ENCODE data around the gene PKN2.
A peak's percentile ranks its signal among the peaks of the same experiment; 100 is the strongest.

Gene PKN2

GRCh38 chr1:88683541-88684481 is at the start of gene PKN2:
TSS of gene PKN2 (plus strand) at chr1:88684273. CDS start at chr1:88684581, 308 bp downstream.
- DNase-seq (ENCODE audit: low read depth), result peak; percentile 98

DNA sequence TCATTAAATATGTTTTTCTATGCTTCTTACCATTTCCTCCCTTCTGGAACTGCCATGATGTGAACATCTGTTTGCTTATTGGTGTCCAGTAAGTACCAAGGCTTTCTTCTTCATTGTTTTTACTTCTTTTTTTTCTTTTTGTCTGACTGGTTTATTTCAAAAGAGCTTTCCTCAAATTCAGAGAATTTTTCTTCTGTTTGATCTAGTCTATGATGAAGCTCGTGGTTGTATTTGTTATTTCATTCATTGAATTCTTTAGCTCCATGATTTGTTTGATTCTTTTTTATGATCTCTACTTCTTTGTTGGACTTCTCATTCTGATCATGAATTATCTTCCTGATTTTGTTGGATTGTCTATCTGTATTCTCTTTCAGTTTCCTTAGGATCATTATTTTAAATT is 49.5 kb upstream of the PKN2 start:
- DNase-seq (ENCODE audit: low read depth), result no peak

GRCh38 chr1:88640060-88640459 is 44.0 kb upstream of the PKN2 start:
- no peak for DNase-seq (ENCODE audit: low read depth)

DNA sequence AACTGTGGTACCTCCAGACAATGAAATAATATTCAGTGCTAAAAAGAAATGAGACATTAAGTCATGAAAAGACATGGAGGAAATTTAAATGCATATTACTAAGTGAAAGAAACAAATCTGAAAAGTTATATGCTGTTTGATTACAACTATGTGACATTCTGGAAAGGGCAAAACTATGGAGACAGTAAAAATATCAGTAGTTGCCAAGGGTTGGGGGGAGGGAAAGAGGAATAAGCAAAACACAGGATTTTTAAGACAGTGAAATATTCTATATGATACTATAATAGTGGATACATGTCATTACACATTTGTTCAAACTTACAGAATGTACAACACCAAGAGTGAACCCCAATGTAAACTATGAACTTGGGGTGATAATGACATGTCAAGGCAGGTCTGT is 38.2 kb upstream of the PKN2 start:
- DNase-seq (ENCODE audit: low read depth), result no peak

GRCh38 chr1:88646476-88647248 is 37.4 kb upstream of the PKN2 start:
- no peak for DNase-seq (ENCODE audit: low read depth)

GRCh38 chr1:88647249-88647645 is 36.8 kb upstream of the PKN2 start:
- DNase-seq (ENCODE audit: low read depth), result no peak

DNA sequence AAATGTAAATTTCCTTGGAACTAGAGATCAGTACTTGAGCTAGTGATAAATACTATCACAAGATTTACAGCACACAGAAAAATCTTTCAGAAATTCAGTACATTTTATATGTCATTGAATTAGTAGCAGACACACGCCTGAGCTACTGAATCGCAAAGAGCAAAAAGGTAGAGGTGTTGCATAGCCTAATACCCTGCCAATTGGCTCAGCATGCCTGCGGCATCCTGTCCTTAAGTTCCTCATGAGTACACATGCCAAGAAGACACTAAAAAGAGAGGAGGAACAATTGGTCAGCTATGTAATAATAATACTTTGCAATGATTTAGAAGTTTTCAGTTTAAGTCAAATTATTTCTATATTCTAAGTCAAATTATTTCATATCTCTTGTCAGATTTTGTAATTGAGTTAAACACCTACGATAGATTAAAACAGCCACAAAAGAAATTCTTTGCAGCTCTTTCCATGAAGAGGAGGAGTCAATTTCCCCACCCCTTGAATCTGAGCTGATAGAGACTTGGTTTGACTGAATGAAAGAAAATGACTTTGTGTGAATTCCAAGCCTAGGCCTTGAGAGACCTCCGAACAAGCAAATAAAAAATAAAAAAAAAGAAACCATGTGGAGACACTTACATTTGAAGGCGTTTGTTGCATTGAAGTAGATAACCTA is 36.2 kb upstream of the PKN2 start:
- DNase-seq (ENCODE audit: low read depth), result no peak

GRCh38 chr1:88648706-88649105 is 35.4 kb upstream of the PKN2 start:
- no peak for DNase-seq (ENCODE audit: low read depth)

DNA sequence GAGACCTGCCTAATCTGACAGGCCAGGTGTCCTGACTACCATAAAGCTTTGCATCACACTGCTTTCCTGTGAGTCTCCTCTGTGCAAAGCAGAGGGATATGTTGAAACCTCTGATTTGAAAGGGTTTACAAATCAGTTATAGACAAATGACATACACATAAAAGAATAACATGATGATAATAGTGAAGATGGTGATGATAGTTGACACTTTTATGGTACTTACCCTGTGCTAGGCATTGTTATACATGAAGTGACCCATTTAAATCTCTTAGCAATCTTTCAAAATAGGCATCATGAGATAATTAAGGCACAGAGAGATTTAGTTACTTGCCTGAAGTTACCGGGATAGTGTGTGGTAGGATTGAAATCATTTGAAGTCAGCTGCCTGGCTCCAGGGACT is 34.1 kb upstream of the PKN2 start:
- no peak for DNase-seq (ENCODE audit: low read depth)

GRCh38 chr1:88650676-88651418 is 33.2 kb upstream of the PKN2 start:
- DNase-seq (ENCODE audit: low read depth), result no peak

- no peak for DNase-seq (ENCODE audit: low read depth)
Measured at GRCh38 chr1:88655140-88655539, 28.9 kb upstream of the PKN2 start.

DNA sequence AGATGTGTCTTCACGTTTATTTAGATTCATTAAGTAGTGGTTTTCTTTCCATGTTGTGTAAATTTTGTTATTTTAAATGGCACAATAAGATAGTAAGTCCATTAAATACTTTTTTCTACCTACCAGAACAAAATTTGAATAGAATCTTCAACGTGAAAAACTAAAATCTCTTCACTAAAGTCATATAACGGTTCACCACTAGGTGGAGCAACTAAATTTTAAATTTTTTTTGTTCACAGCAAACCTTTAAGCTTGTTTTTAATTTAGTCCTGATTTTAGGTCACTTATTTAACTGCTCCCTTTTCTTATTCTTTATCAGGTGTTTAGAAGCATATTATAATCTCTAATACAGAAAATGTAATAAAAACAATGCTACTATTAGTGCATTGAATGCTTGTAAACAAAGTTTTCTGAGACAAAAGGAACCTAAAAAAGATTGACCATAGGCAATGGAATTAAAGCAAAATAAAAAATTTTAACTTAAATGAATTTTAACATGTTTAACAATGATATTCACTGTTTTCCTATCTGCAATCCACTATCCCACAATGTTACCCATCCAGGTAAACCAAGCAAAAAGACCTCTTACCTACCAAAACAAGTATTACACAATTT is 28.3 kb upstream of the PKN2 start:
- DNase-seq (ENCODE audit: low read depth), result peak; percentile 14

- DNase-seq (ENCODE audit: low read depth), result no peak
Measured at GRCh38 chr1:88658419-88658818, 25.7 kb upstream of the PKN2 start.

DNA sequence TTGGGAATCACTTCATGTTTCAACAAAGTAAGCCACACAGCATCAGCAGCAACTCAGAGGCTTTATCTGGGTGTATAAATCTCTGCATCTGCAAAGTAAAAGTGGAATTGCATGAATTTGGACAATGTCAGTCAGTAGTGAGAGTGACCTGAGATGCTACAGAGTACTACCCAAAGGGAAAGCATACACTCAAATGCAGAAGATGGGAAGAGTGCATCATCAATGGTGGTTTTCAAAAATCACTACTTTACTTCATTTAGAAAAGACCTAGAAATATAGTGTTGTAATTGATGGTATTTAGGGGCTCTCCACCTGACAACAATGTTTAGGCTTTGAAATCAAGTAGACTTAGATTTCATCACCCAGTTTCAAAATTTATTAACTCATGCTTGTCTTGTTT is 24.5 kb upstream of the PKN2 start:
- DNase-seq (ENCODE audit: low read depth), result no peak

- DNase-seq (ENCODE audit: low read depth), result no peak
Measured at GRCh38 chr1:88661188-88661587, 22.9 kb upstream of the PKN2 start.

- DNase-seq (ENCODE audit: low read depth), result no peak
Measured at GRCh38 chr1:88661951-88662699, 21.9 kb upstream of the PKN2 start.

DNA sequence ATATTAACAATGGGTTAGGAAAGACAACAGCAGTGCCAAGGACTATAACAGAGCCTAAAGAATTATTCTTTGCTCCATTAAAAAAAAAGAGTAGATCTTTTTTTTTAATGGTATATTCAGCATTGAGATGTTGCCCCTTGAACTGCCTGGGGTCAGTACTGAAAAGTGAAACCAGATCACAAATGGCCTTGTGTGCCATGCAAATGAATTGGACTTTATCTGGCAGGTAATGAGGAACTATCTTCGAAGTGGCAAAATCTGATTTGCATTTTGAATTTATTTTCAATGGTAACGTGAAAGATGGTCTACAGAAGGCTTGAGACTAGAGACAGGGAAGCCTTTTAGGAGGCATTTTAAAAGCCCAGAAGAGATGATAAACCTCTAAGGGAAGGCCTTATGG is 21.4 kb upstream of the PKN2 start:
- no peak for DNase-seq (ENCODE audit: low read depth)

DNA sequence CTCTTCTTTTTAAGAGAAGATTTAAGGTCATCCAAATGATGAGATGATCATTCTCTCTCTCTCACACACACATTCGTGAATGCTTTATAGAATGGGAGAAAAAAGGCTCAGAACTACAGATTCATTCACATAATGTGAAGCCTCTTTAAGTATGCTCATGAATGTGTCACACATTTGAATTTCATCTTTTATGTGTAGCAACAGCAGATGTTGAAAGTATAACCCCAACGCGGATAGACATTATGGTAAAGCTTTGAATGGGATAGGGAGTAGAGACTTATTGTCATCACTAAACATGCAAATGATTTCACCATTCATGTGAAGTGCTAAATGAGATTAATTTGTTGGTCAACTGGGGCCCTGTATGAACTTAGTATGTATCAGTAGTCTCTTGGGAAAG is 15.7 kb upstream of the PKN2 start:
- DNase-seq (ENCODE audit: low read depth), result no peak

- no peak for DNase-seq (ENCODE audit: low read depth)
Measured at GRCh38 chr1:88670462-88670861, 13.6 kb upstream of the PKN2 start.

GRCh38 chr1:88673446-88673845 is 10.6 kb upstream of the PKN2 start:
- DNase-seq (ENCODE audit: low read depth), result no peak

DNA sequence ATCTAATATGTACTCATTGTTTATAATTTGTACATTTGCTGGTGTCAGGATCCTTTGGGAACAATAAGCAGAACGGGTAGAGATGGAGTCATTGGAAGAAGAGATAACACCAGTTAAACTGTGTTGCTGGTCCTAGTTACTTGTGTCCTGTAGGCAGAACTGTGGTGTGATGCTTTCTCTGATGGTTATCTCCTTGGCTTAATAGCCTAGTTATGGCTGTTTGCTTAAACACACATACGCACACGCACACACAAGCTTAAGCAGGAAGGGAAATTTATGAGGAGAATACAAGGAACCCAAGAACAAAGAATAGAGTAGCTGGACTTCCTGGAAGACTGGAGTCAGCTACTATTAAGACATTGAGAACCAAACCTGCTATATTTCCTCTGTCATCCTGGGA is 5.7 kb upstream of the PKN2 start:
- DNase-seq (ENCODE audit: low read depth), result no peak
